ENCODE results near the gene ARPC5.

DNA sequence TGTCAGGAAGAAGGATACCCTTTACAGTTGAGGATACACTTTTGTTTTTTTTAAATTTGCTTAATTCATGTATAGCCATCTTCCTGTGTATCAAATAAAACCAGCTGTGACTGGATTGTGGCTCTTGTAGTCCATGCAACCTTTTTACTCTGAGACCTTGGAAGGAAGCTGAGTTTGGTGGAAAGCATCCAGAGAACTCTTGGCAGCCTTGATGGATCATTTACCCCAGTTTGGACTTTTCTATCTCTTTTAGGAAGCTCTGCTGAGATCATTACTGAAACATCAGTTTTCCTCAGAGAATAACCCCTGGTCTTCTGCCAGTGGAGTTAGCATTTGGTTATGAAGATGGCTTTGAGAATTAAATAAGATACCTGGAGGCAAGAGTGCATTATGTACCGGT, 38.8 kb upstream of the ARPC5 start:
- TF ChIP-seq, protein P1, sequence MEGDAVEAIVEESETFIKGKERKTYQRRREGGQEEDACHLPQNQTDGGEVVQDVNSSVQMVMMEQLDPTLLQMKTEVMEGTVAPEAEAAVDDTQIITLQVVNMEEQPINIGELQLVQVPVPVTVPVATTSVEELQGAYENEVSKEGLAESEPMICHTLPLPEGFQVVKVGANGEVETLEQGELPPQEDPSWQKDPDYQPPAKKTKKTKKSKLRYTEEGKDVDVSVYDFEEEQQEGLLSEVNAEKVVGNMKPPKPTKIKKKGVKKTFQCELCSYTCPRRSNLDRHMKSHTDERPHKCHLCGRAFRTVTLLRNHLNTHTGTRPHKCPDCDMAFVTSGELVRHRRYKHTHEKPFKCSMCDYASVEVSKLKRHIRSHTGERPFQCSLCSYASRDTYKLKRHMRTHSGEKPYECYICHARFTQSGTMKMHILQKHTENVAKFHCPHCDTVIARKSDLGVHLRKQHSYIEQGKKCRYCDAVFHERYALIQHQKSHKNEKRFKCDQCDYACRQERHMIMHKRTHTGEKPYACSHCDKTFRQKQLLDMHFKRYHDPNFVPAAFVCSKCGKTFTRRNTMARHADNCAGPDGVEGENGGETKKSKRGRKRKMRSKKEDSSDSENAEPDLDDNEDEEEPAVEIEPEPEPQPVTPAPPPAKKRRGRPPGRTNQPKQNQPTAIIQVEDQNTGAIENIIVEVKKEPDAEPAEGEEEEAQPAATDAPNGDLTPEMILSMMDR (IDR thresholded peaks at IDR 0.05; ENCODE audit: low read length) = no peak
- TF ChIP-seq EZH2 (IDR thresholded peaks at IDR 0.05; ENCODE audit: borderline replicate concordance, low read length) = no peak

All from OCI-LY1 (cell line).